Pons (tissue), 1 donor: ENCODE results near the gene ACOX3.
A peak's percentile ranks its signal among the peaks of the same experiment; 100 is the strongest.

Experiments
- DNase-seq: peaks from one replicate; pipeline ENCODE4 v3.0.0-alpha.2; 2016; ENCODE audit warnings: low spot score

ACOX3 gene

DNA sequence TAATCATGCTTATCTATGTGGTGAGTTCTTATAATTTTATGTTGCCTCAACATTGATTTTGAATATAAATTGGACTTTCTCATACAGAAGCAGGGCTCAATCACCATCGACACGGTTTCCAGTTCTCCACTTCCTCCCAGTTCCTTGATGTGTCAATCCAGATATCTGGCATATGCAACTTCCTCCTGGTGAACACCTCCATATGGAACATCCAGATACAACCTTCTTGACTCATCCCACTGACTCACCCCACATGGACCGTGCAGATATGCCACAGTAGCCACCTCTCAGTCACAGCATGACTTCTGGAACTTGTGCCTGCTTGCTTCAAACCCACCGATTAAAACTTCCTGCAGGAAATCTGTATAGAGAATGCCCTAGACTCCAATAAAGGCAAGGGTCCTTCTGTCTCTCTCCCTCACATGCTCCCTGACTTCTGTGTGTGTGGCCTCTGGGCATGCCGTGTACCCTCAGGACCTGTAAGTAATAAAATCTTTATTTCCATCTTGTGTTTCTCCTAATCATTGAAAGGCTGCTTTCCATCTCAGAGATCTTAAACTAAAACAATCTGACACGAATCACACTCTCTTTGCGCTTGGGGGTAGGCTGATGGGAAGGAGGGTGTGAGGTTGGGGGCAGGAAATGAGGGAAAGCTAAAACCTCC lies 104.0 kb downstream of the ACOX3 start:
- DNase-seq = no peak

DNA sequence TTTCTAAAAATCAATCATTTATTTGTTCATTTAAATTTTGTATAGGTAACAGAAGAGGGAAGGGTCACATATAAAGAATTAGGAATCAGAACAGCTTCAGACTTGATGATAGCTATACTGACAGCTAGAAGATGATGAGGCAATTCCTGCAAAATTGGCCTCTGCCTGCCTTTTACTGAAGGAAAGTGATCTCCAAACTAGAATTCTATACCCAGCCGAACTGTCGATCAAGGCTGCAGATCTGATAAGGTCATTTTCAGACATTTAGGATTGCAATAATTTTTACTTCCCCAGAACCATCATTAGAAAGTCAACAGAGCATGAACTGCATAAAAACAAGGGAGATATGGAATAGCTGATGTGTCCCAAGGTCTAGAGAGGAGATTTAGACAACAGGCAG lies 104.7 kb downstream of the ACOX3 start:
- no peak for DNase-seq

DNA sequence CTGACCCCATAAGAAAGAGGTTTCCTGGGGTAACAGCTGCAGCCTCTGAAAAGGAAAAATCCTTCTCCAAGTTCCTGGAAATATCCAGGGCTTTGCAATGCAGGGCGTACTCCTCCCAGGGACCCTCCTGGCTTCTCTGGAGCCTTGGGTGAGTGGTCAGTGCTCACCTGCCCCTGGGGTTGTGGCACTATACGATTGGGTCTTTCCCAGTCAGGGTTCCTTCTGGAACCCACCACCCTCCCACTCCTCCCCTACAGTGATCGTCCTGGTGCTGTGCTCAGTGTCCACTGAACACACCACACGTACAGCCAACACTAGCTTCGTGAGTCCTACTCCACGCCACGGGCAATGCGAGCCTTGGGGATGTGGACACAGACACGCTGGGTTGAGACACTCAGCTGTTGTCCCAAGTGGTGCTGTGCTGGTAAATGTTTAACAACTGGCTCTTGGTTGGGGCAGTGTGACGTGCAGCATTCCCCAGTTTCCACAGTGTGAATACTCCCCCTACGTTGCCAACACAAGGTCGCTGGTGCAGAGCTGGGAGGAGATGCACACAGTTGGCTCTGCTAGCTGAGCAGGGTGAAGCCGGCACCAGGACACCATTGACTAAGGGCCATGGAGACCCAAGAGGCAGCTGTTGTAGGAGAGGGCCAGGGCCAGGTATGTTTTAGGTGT lies 105.6 kb downstream of the ACOX3 start:
- DNase-seq = no peak

DNA sequence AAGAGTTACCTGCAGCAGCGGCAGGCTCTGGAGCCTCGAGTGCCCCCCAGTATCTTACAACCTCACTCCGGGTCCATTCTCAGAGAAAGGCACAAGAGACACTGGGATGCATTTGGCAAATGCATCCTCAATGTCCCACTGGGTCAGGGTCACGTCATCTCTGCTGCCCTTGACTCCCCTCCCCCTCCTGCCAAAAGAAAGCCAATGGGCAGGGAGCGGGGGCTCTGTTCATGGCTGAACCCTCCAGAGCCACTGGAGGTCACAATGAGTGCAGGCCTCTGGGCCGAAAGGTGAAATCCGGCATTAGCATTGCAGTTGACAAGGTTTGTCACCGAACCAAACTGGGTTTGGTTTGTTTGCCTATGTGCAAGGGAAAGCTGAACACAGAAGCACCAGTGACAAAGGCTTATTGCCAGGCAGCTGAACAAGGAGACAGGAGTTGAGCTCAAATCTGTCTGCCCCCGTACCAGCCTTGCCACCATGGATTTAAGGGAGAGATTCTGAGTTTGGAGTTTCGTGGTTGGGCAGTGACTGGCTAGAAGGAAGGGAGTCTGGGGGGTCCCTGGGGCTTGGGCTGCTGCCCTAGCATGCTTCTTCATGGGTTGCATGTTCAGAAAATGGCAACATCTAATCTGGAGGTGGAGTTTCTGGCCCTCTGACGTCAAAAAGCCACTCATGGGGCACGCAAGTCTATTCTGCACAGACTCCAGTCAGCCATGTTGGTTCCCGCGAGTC lies 106.6 kb downstream of the ACOX3 start:
- DNase-seq = no peak

DNA sequence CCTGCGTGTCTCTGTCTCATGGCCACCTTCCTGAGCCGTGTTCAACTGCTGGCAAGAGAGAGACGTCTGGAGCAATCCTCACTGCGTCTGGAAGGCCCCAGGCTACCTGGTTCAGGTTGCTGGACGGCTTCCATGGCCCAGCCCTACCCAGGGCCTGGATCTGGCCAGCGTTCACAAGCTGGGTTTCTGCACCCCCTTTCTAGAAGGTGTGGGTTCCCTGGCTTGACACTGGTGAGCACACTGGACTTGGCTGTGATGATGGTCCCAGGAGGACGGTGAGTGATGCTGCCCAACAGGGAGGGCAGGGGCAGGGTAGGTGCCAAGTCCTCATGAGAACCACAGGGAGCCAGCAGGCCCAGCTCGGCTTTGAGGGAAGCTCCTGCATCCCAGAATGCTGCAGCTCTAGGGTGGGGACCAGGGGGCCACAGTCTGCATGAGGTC lies 107.6 kb downstream of the ACOX3 start:
- no peak for DNase-seq

DNA sequence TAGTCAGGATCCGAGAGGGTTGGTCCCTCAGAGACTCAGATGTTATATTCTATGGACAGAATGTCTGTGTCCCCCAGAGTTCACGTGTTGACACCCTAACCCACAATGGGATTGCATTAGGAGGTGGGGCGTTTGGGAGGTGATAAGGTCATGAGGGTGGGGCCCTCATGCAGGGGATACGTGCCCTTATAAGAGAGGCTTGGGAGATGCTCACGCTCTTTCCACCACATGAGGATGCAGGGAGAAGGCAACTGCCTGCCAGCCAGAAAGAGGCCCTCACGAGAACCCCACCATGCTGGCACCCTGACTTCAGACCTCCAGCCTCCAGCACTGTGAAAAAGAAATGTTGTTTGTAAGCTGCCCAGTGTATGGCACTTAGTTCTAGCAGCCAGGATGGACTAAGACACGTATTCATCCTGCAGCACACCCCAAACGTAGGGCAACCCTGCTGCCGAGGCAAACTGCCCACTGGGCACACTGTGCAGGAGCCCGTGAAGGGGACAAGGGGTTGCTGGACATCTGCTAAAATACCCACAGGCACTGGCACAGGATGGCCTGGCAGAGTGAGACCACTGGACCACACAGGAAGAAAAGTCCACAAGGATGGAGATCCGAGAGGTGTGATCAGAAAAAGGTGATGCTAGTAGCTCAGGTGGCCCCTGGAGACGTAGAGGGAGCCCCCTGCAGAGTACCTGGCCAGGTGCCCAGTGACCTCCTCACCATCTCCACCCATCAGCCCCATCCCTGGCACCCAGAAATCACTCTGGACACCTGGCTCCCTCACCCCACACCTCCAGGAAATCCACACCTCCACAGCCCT lies 108.3 kb downstream of the ACOX3 start:
- no peak for DNase-seq

DNA sequence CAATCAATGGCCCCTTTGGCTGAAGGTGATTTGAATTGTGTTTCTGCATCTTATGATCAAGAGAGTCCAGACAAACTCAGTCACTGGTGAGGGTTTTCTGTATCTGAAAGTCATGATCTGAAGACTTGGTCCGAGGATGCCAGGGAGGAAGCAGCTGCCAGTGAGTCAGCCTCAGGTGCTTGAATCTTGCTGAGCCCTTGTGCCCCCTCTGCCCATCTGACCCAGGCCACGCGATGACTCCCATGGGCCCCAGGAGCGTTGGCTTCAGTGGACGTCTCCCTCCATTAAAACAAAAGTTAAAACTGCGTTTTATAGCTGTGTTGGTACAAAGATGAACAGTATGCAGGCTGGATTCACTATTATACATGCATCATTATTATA lies 109.0 kb downstream of the ACOX3 start:
- no peak for DNase-seq

DNA sequence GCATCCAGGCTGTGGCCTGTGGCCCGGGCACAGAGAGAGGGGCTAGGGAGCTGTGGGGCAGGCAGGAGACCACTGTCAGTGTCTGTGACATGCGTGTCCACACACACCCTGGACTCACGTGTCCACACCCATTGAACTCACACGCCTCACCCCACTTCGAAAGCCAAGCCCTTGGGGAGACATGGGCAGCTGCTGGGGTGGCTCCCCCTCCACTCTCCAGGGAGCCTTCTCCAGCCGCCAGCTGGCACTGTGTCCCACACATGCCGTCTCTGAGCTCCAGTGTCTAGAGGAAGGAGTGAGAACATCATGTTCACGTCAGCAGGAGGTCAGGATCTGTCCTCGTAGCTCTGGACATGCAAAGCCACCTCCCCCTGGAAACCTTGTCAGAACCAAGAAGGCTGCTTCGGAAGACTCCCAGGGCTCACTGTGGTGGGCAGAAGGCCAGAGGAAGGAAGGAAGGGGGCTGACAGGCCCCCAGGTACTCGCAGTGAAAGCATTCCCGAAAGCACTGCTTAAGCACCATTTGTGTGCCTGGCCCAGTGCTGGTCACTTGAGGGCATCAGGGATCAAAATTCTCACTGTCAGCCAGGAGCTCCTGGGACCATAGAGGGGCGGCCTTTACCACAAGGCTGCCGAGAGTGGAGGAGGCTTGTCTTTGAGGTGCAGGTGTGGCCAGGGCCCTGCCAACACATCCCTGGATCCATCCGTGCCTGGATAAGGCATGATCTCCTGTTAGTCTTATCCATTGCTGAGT lies 109.5 kb downstream of the ACOX3 start:
- DNase-seq = peak; percentile 18

DNA sequence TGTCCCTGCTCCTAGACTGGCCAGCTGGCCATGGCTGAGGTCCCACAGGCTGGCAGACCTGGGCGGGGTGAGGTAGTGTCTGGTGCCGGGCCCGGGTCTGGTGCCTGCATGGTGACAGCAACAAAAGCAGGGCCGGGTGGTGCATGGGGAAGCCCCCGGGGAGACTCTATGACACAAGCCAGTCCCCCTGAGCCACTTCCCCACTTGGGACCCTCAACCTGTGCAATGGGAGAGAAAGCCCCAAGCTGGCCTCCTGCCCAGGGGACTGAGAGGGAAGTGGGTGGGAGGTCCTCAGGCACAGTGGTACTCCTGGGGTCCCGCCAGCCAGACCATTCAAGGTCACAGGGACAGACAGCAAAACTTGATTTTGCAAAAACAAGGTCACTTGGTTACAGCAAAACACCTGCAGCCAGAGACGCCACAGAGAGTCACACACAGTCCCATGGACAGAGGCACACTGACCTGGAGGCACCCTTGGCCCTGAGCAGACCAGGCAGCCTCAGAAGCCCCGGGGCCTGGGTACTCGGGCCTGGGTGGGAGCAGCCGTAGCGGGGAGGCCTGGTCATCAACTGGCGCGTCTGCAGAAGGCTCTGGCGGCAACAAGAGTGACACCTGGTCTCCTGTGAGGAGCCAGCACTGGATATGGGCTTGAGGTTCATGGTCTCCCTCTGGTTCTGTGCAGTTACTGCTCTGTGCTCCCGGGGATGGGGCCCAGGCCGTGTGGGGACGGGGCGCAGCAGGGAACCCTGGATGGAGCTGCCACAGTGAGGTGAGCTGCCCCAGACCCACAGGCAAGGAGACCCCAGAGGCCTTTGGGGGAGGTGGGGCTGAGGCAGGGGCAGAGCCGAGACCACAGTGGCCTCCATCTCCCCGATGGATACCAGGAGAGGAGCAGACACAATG lies 110.4 kb downstream of the ACOX3 start:
- DNase-seq = no peak

DNA sequence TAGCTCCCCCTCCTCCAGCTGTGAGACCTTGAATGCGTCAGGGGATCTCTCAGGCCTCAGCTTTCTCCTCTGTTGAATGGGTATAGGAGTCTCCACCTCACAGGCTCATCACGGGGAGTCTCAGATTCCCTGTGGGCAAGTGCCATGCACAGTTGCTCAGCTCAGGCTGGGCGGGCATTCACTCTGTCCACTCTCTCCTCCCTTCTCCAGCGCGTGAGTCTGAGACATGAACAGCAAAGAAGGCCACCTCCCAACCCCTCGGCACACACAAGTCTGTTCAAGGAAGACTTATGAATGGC lies 111.0 kb downstream of the ACOX3 start:
- no peak for DNase-seq

DNA sequence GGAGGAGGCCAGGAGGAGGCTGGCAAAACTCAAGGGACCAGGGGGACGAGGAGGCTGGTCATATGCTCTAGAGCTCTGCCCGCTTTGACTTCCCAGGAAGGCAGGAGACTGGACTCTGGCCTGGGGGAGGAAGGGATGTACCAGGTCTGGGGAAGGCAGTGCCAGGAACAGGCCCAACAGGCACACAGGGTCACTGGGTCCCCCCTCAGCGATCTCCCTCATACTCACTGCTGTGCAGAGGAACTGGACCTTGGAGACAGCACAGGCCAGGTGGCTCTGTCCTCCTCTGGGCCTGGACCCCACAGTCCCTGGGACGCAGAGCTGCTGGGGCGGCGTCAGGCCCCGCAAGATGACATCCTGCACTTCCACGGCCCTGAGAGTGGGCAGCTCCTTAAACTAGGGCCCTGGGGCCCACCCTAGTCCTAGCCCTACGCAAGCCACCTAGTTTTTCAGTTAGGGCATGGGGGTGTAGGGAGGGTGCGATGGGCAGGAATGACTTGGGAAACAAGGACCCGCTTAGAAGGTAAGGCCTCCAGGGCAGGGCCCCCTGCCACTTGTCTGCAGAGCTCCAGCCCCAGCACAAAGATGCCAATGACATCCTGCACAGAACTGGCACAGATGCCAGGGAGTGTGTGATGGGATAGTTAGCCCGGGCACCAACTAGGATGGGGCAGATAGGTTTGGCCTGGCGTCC lies 111.5 kb downstream of the ACOX3 start:
- DNase-seq = no peak

DNA sequence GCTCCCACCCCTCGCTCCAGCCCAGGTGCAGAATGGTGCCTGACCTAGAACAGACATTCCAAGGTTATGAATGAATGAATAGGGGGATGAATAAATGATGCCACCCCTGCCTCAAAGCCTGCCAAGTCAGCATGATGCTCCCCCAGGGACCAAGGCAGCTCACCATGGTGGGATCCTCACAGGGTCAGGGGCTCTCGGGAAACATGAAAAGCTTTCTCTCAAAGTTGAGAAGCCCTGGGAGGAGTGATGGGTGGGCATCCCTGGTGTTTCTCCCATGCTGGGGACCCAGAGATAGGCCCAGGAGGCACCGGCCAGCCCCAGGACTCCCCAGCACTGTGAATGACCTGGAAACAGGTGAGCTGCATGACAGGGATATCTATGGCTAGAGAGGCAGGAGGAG lies 112.1 kb downstream of the ACOX3 start:
- no peak for DNase-seq

DNA sequence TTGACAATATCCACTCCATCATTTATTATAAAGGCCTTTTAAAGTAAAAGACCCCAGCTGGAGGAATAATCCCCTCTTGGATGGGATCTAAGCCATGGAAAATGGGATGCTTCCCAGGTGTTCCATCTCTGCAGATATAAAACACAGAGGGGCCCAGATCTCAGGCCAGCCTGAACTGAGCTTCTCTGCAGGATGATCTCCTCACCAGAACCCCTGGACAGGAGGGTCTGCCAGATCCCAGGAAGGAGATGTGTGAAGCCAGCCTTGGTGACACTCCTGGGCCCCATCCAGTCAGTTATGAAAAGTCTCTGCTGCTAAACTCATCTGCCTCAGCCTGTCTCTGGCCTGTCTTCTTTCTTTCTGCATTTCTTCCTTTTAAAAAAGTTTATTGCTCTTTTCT lies 114.3 kb downstream of the ACOX3 start:
- DNase-seq = no peak

DNA sequence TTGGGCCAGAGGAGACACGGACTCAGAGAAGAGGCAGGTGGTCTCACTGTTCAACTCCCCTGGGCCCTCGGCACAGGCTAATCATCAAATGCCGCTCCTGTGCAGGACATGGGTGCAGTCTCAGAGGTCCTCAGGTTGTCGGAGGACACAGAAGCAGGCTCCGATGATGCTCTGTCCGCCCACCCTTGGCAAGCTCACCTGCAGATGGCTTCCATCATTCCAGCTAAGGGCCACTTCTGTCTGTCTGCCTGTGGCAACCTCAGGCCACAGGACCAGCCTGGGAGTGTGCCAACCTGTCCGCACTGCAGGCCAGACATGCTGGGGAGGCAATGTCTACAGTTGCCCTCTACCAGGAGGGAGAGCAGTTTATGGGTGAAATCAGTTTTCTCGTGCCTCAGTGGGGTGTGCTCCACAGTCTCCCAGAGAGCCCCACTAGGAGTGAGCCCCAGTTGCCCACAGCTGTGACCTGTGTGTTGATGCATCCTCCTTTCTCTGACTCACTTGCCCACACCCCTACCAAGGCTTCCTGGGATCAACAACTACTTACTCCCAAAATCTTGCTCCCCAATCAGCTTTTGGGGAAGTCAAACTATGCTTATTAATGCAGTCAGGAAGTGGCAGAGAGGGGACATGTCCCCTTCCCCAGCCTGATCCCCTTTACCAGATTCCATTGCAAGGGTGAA lies 115.1 kb downstream of the ACOX3 start:
- no peak for DNase-seq

DNA sequence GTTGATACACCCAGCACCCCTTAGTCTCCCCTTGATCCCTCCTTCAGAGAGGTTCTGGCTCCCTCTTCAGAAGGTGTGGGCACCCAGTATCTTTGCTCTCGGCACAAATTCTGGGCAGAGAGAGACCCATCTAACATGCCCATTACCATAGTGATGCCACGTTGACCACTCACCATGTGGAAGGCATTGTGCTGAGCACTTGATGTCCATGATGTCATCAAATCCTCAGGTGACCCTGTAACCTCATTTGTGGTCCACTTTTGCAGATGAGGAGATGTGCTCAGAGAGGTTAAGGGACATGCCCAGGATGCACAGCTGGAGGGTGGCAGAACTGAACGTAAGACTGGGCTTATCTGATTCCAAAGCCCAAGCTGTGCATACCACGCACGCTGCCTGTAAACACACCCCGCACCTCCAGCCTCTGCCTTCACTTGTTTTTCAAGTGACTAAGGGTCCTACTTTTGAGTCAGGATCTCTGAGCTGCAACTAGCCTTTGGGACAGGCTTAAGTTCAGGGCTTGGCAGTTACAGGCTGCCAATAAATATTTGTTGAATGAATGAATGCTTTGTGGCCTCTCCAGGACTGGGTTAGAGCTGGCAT lies 115.8 kb downstream of the ACOX3 start:
- no peak for DNase-seq

DNA sequence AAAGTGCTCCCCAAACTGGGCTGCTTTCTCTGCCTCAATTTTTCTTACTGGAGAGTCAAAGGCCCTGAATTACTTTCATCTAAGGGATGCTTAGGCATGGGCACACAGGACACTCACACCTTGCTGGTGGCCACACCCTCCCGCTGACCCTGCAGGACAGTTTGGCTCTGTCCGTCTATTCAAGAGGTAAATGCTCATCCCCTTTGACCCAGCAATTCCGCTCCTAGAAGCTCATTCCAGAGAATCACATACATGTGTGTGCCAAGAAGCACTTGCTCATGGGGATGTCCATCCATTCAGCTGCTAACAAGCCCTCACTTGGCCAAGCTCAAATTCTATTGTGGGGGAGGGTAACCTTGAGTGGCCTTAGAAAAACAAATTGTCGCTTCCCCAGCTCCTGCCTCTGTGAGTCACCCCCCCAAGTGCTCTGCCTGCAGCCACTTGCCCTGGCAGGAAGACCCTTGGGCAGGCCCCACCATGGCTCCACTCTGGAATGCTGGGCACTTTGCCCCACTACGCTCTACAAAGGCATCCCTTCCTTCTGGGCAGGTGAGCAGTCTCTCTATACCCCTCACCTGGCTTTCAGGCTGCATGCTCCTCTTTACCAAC lies 116.5 kb downstream of the ACOX3 start:
- DNase-seq = no peak

DNA sequence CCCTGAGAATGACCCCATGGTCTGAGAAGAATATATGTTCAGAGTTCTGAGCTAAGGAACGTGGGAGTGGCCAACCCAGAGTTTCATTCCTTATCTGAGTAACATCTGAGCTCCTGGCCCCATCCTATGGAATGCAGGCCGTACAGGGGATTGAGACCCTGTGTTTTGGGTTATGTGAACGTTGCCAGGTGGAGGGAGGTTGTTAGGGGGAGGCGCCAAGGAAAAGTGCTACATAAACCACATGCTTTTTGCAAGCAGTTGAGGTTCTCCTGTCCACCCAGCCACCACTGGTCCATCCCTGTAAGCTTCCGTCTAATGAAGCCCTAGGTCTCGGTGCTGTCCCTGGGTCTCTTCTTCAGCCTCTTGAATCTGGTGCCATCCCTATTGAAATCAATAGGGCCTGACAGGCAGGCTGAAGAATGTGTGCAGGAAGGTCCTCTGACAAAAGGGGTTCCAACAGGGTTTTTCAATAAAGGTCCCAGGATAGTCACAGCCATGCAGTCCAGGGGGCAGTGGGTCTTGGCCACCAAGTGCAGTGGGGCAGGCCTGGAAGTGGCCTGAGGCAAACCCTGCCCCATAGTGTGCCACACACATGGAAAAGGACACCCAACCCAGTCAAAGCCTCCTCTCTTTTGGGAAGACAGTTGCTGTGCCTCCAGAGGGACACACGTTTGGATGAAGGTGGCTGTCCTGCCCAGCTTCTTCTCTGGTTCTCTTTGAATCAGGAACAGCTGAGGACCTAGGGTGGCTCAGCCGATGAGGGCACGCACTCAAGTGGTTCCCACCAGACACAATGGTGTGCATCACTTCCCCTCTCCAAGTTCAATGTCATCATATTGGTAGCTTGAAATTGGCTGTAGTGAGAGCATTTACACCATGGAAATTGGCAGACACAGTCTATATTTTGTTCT lies 117.5 kb downstream of the ACOX3 start:
- no peak for DNase-seq

DNA sequence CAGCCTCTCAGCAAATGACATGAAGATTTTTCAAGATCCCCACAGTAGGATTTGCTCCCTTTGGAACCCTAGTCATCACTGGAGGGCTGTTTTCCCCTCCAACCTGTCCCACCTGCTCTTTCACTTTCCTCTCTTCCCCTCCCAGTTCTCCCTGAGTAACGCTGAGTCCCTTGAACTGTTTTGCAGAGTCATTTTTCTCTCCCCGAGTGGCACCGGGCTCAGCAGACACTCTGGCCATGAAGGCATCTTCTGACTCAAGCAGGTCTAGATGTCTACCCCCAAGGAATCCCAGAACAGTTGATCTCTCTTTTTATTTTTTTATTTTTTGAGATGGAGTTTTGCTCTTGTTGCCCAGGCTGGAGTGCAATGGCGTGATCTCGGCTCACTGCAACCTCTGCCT lies 118.8 kb downstream of the ACOX3 start:
- DNase-seq = no peak
